GM12892 (cell line): ENCODE results near the gene LNX1.

Experiments
- DNase-seq: peaks from one replicate; pipeline ENCODE4 v3.0.0; 2011; ENCODE audit not compliant: insufficient read length
- FAIRE-seq: peaks from 2 replicates; lab custom pipeline; 2011; peaks lifted over from hg19 to GRCh38; lab: Jason Lieb, UNC
- POLR2A ChIP-seq: IDR thresholded peaks from 2 replicates; pipeline ENCODE4 v1.6.1; 2011; ENCODE audit warnings: low read depth, low read length, control low read depth
- POLR2AphosphoS5 ChIP-seq: IDR thresholded peaks from 2 replicates; pipeline ENCODE4 v1.6.1; 2011; ENCODE audit warnings: low read depth, low read length, control low read depth
- TAF1 ChIP-seq: IDR thresholded peaks from 2 replicates; pipeline ENCODE4 v1.6.1; 2011; ENCODE audit warnings: low read depth, mild to moderate bottlenecking, control low read depth, low read length, borderline replicate concordance

LNX1 gene

GRCh38 chr4:53463340-53463739 lies 127.9 kb downstream of the LNX1 start:
- DNase-seq (no peak), FAIRE-seq (no peak)

GRCh38 chr4:53461244-53461643 lies 130.0 kb downstream of the LNX1 start:
- DNase-seq = no peak
- TF ChIP-seq POLR2A (no peak), POLR2AphosphoS5 (no peak), TAF1 (no peak)
- no peak for FAIRE-seq

More at GRCh38 chr4:53463340-53463739, 127.9 kb downstream of the LNX1 start:
- TF ChIP-seq TAF1 (no peak), POLR2AphosphoS5 (no peak), POLR2A (no peak)

- no peak for DNase-seq
- FAIRE-seq = no peak
- TF ChIP-seq POLR2AphosphoS5 (no peak), POLR2A (no peak)
These were observed 131.7 kb downstream of the LNX1 start for GRCh38 chr4:53459548-53459947.

DNA sequence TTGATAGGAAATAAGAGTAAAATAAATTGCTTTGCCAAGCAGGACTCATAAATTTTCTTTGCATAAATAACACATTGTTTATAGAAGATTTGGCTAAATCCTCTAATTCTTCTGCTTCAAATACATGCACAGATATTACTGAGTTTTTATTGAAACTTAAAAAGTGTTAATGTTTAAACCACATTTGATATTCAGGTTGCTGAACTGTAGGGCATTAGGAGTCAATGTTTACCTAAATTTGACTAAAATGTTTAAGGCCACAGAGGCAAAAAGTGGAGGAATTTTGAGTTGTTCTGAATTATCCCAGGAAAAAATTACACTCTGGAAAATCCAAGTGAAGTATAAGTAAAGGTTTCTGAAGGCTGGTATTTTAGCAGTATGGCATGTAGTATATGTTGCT lies 135.1 kb downstream of the LNX1 start:
- no peak for TF ChIP-seq POLR2A
- FAIRE-seq (no peak), DNase-seq (no peak)

DNA sequence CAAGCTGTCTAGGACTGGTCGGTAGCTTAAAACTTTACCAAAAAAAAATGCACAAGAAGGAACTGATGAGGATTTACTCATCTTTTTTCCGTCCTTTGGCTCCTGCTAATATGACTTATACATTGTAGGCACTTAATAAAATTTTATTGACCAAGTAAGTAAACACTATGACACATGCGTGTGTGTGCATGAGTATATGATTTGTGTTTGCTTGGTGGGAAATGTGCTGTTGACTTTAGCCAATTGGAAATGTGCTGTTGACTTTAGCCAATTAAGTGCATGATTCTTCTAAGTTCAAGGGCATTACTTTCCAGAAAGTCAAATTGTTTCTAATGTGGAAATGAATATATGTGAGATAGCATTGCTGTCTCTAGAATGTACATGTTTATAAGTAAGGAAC lies 135.5 kb downstream of the LNX1 start:
- DNase-seq = no peak
- TF ChIP-seq POLR2AphosphoS5 = no peak
- no peak for TF ChIP-seq TAF1
- no peak for TF ChIP-seq POLR2A
- FAIRE-seq = no peak

DNA sequence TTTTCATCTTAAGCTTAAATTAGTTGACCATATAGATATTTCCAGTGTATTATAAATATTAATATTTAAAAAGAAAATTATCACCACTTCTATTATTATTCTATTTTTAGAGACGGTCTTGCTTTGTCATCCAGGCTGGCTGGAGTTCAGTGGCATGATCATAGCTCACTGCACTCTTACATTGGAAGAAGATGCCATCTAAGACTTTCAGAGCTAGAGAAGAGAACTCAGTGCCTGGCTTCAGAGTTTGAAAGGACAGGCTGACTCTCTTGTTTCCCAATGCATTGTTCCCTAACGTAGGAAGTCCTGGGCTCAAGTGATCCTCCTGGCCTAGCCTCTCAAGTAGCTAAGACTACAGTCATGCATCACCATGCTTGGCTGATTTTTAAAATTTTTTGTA lies 137.9 kb downstream of the LNX1 start:
- DNase-seq (no peak), FAIRE-seq (no peak)
- TF ChIP-seq POLR2AphosphoS5 (no peak), POLR2A (no peak), TAF1 (no peak)

GRCh38 chr4:53450773-53451172 lies 140.5 kb downstream of the LNX1 start:
- TF ChIP-seq POLR2A (no peak), TAF1 (no peak), POLR2AphosphoS5 (no peak)
- no peak for FAIRE-seq

DNA sequence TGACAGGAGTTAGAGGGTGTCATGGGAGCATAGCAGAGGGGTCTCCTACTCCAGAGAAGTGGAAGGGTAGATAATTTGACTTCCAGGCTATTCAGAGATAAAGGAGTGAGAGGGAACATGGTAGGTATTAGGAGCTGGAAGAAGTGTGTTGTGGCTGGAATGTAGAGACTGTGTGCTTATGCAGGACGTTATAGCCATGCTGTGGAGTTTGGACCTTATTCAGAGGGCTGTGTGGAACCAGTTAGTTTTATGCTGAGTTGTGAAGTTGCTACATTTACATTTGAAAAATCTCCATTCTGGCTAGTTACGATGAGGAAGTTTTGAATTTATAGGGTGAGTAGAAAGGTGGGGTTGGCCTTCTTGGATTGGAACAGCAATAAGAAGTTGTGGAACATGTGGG lies 146.3 kb downstream of the LNX1 start:
- DNase-seq (no peak), FAIRE-seq (no peak)
- no peak for TF ChIP-seq POLR2AphosphoS5

More at GRCh38 chr4:53450773-53451172, 140.5 kb downstream of the LNX1 start:
- DNase-seq = no peak

DNA sequence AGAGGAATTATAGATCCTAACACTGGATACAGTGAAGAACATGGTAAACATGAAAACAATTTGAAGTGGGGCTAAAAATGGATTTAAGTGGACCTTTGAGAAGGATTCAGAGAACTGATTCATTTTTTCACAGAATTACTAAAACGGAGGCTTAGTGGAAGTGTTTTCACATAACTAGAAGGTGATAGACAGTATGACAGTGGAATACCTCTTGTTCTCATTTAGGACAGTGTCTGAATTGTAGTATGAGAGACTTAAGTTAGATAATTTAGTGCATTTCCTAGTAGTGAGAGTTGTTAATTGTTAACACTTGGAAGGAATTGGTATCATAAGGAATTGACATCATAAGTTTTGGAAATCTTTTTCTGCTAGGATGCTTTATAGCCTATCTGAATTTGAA lies 149.7 kb downstream of the LNX1 start:
- peak; percentile 9 for FAIRE-seq
- TF ChIP-seq POLR2AphosphoS5 (no peak), TAF1 (no peak), POLR2A (no peak)

GRCh38 chr4:53436251-53436650 lies 155.0 kb downstream of the LNX1 start:
- DNase-seq (no peak), FAIRE-seq (no peak)
- TF ChIP-seq TAF1 = no peak
- no peak for TF ChIP-seq POLR2A
- TF ChIP-seq POLR2AphosphoS5 = no peak

More for the DNA sequence above, 149.7 kb downstream of the LNX1 start:
- DNase-seq = no peak

GRCh38 chr4:53432528-53433424 lies 158.5 kb downstream of the LNX1 start:
- no peak for DNase-seq
- TF ChIP-seq POLR2A (no peak), POLR2AphosphoS5 (no peak), TAF1 (no peak)
- FAIRE-seq = no peak

DNA sequence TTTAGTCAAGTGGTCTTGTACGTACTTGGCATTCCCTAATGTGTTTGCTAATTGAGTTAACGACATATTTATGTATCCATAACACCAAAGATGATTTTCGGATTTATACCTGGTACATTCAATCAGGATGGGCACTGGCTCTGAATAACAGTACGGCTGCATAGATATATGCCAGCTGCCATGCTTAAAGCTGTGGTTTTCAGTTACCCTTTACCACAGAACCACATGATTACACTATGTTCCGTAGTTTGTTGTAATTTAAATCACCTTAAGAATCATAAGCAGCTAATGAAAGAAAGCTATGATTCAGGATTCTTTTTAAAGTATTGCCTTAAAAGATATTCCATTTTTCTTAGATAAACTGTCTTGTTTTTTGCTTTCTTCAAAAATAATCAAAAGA lies 160.2 kb downstream of the LNX1 start:
- peak; percentile 74 for FAIRE-seq
- TF ChIP-seq POLR2AphosphoS5 (no peak), TAF1 (no peak), POLR2A (no peak)
- no peak for DNase-seq

DNA sequence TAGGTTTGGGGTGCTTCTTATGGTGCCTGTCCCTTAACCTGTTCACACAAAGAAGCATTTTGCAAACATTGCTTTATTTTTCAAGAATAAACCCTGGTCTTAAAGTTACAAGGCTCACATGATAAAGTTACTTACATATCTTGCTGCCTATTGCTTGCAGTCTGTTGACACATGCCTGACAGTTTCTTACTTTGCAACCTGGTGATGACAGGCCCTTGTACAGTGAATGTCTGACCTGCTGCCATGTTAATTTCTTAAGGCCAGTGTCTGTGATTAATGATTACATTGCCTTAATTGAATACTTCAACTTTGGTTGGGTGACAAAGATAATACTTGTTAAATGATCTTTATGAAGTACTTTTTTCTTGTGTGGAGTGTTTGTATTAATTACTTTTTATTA lies 163.9 kb downstream of the LNX1 start:
- DNase-seq (no peak), FAIRE-seq (peak; percentile 69)
- TF ChIP-seq POLR2AphosphoS5 (no peak), TAF1 (no peak)
